ENCODE results near the gene CYRIA.

DNA sequence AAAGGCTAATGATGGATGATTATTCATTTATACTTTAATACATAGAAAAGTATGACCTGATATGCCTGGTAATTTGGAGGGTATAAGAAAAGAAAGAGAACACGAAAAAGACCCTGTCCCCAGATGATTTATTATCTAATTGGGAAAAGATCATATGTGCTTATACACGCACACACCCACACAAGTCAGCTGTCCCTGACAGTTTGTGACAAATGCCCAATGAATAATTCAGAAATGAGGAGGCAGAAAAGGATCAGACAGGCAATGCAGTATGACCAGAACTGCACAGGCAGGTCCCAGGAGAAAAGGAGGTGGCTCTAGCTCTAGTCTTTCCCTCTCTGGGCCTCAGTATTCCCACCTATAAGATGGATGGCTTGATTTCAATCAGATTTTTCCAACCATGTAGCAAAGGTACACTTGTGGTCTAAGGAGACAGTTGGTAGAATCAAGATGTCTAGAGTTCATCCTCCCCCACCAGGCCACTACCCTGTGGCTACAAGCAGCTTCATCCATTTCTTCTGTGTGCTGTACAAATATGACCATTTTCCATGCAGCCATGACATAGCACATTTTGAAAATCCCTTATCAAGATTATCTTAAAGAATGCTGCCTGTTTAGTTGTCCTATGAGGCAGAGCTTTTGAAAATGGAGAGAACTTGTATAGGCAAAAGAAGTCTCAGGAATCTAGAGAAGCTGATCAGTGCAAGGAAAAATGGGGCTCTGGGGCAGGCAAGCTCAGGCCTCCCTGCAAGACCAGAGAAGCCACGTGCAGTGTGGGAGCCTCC lies 19.7 kb downstream of the CYRIA start:
- TF ChIP-seq, protein P1, sequence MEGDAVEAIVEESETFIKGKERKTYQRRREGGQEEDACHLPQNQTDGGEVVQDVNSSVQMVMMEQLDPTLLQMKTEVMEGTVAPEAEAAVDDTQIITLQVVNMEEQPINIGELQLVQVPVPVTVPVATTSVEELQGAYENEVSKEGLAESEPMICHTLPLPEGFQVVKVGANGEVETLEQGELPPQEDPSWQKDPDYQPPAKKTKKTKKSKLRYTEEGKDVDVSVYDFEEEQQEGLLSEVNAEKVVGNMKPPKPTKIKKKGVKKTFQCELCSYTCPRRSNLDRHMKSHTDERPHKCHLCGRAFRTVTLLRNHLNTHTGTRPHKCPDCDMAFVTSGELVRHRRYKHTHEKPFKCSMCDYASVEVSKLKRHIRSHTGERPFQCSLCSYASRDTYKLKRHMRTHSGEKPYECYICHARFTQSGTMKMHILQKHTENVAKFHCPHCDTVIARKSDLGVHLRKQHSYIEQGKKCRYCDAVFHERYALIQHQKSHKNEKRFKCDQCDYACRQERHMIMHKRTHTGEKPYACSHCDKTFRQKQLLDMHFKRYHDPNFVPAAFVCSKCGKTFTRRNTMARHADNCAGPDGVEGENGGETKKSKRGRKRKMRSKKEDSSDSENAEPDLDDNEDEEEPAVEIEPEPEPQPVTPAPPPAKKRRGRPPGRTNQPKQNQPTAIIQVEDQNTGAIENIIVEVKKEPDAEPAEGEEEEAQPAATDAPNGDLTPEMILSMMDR (IDR thresholded peaks at IDR 0.05), result no peak
- no peak for TF ChIP-seq POLR2A (IDR thresholded peaks at IDR 0.05)

Measured in testis (tissue), 2 donors.